CD14-positive monocyte (primary cell): ENCODE data around the gene TMEM182. TPM values are rescaled to one million over a fixed set of nuclear protein-coding genes. Genes with fewer than 3 reads are reported as not detected.

Source experiments
- DNase-seq, 3 donors: peaks; one replicate each; pipeline ENCODE4 v3.0.0-alpha.2; 2011 to 2022
- H2AFZ ChIP-seq: 2 replicates; pipeline ENCODE4 v1.6.0; 2012; ENCODE audit warnings: mild to moderate bottlenecking, low read depth, low read length, inconsistent platforms; ENCODE audit not compliant: insufficient read depth, poor library complexity, severe bottlenecking
- H3K27ac ChIP-seq, 2 donors: 1 replicate in 1 of 2; 2 replicates in 1 of 2; pipeline ENCODE4 v1.5.1; 2012 to 2013; ENCODE audit warnings: low read length in 2 of 2, control low read depth in 1 of 2, inconsistent platforms in 1 of 2, low read depth in 1 of 2, mild to moderate bottlenecking in 1 of 2
- H3K27me3 ChIP-seq, 2 donors: one replicate each; pipeline versions ENCODE4 v1.6.0 to v1.6.1; 2011 to 2013; ENCODE audit warnings: low read length in 2 of 2; ENCODE audit not compliant: control insufficient read depth in 2 of 2, insufficient read depth in 2 of 2
- H3K36me3 ChIP-seq, 2 donors: replicated peaks in 1 of 2; 1 replicate in 1 of 2; 2 replicates in 1 of 2; pipeline versions ENCODE4 v1.5.1 to v1.6.1; 2012 to 2013; ENCODE audit warnings: low read length in 2 of 2, control low read depth in 1 of 2, inconsistent platforms in 1 of 2, mild to moderate bottlenecking in 1 of 2; ENCODE audit not compliant: insufficient read depth in 2 of 2, control insufficient read depth in 1 of 2
- H3K4me1 ChIP-seq, 2 donors: 1 replicate in 1 of 2; 2 replicates in 1 of 2; pipeline versions ENCODE4 v1.5.1 to v1.6.1; 2012 to 2013; ENCODE audit warnings: low read length in 2 of 2, control low read depth in 1 of 2, inconsistent platforms in 1 of 2, mild to moderate bottlenecking in 1 of 2, moderate library complexity in 1 of 2; ENCODE audit not compliant: insufficient read depth in 2 of 2, control insufficient read depth in 1 of 2
- H3K4me2 ChIP-seq: replicated peaks from 2 replicates; pipeline ENCODE3; 2012; ENCODE audit warnings: low read length, moderate library complexity, mild to moderate bottlenecking; ENCODE audit not compliant: poor library complexity, severe bottlenecking; ENCODE audit errors: extremely low read depth
- H3K4me3 ChIP-seq, 3 experiments: fragments of 200-600 bp in 1 of 3; sonication (generic) in 1 of 3; replicated peaks in 1 of 3; 1 replicate in 2 of 3; 2 replicates in 1 of 3; pipeline ENCODE4 v1.5.1; 2011 to 2013; ENCODE audit warnings: low read length in 3 of 3, mild to moderate bottlenecking in 3 of 3, control low read depth in 2 of 3, low read depth in 2 of 3, inconsistent platforms in 1 of 3, moderate library complexity in 1 of 3
- H3K79me2 ChIP-seq: 2 replicates; pipeline ENCODE4 v1.6.0; 2012; ENCODE audit warnings: mild to moderate bottlenecking, control low read depth, inconsistent platforms, low read length, moderate library complexity; ENCODE audit not compliant: insufficient read depth
- H3K9ac ChIP-seq: 2 replicates; pipeline ENCODE4 v1.6.0; 2017; ENCODE audit warnings: low read length, mild to moderate bottlenecking; ENCODE audit not compliant: insufficient read depth, poor library complexity, severe bottlenecking
- H3K9me3 ChIP-seq, 2 donors: replicated peaks in 1 of 2; 1 replicate in 1 of 2; 2 replicates in 1 of 2; pipeline versions ENCODE4 v1.5.1 to v1.6.1; 2012 to 2013; ENCODE audit warnings: low read length in 2 of 2, control low read depth in 1 of 2; ENCODE audit not compliant: control insufficient read depth in 1 of 2, insufficient read depth in 1 of 2
- H4K20me1 ChIP-seq: 2 replicates; pipeline ENCODE4 v1.6.0; 2012; ENCODE audit warnings: mild to moderate bottlenecking, low read length, control low read depth, moderate library complexity; ENCODE audit not compliant: insufficient read depth
- H3K27ac Mint-ChIP-seq, 7 donors: one replicate each; pipeline ENCODE4 v1.8.0; 2020; ENCODE audit warnings: mild to moderate bottlenecking in 7 of 7, mixed read lengths in 7 of 7, moderate library complexity in 6 of 7, inconsistent platforms in 2 of 7
- H3K27me3 Mint-ChIP-seq, 3 donors: one replicate each; pipeline ENCODE4 v1.8.0; 2021 to 2022; ENCODE audit warnings: low read depth in 3 of 3, mild to moderate bottlenecking in 3 of 3, mixed read lengths in 3 of 3, moderate library complexity in 3 of 3, inconsistent platforms in 1 of 3
- H3K36me3 Mint-ChIP-seq, 2 donors: one replicate each; pipeline ENCODE4 v1.8.0; 2020; ENCODE audit warnings: mixed read lengths in 2 of 2, inconsistent platforms in 1 of 2, mild to moderate bottlenecking in 1 of 2
- H3K4me1 Mint-ChIP-seq: one replicate; pipeline ENCODE4 v1.8.0; 2020; ENCODE audit warnings: mild to moderate bottlenecking, mixed read lengths
- H3K4me3 Mint-ChIP-seq, 2 donors: one replicate each; pipeline ENCODE4 v1.8.0; 2020; ENCODE audit warnings: mild to moderate bottlenecking in 2 of 2, mixed read lengths in 2 of 2, moderate library complexity in 1 of 2
- H3K9me3 Mint-ChIP-seq, 7 donors: one replicate each; pipeline ENCODE4 v1.8.0; 2020 to 2022; ENCODE audit warnings: mixed read lengths in 7 of 7, mild to moderate bottlenecking in 6 of 7, moderate library complexity in 6 of 7, inconsistent platforms in 2 of 7
- WGBS: methylation state at CpG from one replicate; pipeline ENCODE4 v1.1.5; 2013; ENCODE audit warnings: missing lambda C conversion rate; ENCODE audit not compliant: insufficient coverage; 5-methylcytosine and 5-hydroxymethylcytosine counted together
- intact Hi-C, 2 donors: fragments of 100-400 bp; cut with micrococcal nuclease; formaldehyde crosslinking; loops; one replicate each; pipeline versions ENCODE4 v1.15.0 to v1.15.1; 2023
- polyA plus RNA-seq, 3 donors: library from polyadenylated mRNA; depleted of rRNA in 1 of 3; unstranded in 2 of 3; stranded (reverse) in 1 of 3; fragments of 300-500 nt in 2 of 3; fragments of >200 nt in 1 of 3; fragmentation: Illumina TruSeq in 2 of 3; gene quantifications; 1 replicate in 2 of 3; 2 replicates in 1 of 3; pipeline ENCODE4 v1.2.3, GENCODE V29; 2012 to 2021
- TF ChIP-seq, protein P1 (sequence below): fragments of 200-600 bp; IDR thresholded peaks from one replicate; pipeline ENCODE4 v1.8.0; 2022; ENCODE audit warnings: antibody characterized with exemption, mild to moderate bottlenecking

TMEM182 gene
- polyA plus RNA-seq, 3 donors = 0.24 to 0.69 (median 0.28) TPM

- intact Hi-C loops = no loop called here
- Histone ChIP-seq H3K36me3 (no peaks in the 10 kb centered on the region), H3K9ac (no peak overlapping the region), H3K4me1 (no peaks in the 10 kb centered on the region), H3K27me3 (no peaks in the 10 kb centered on the region), H3K79me2 (no peaks in the 10 kb centered on the region), H3K9me3 (no peaks in the 10 kb centered on the region), H3K4me3 (no peak overlapping the region), H3K27ac (no peak overlapping the region), H2AFZ (no peak overlapping the region), H4K20me1 (no peaks in the 10 kb centered on the region), H3K4me2 (no peak overlapping the region)
- H3K9me3 Mint-ChIP-seq = peaks cover 0 to 5% (median 0%) of the 10 kb centered on the region in 7 donors
- 100% methylated on average over 3 of the region's 3 CpGs for WGBS
- no peaks in the 10 kb centered on the region for H3K27me3 Mint-ChIP-seq
- no peak overlapping the region for H3K27ac Mint-ChIP-seq
- no peak overlapping the region for H3K4me3 Mint-ChIP-seq
- H3K4me1 Mint-ChIP-seq = no peaks in the 10 kb centered on the region
- no peak for DNase-seq
- TF ChIP-seq, protein P1, sequence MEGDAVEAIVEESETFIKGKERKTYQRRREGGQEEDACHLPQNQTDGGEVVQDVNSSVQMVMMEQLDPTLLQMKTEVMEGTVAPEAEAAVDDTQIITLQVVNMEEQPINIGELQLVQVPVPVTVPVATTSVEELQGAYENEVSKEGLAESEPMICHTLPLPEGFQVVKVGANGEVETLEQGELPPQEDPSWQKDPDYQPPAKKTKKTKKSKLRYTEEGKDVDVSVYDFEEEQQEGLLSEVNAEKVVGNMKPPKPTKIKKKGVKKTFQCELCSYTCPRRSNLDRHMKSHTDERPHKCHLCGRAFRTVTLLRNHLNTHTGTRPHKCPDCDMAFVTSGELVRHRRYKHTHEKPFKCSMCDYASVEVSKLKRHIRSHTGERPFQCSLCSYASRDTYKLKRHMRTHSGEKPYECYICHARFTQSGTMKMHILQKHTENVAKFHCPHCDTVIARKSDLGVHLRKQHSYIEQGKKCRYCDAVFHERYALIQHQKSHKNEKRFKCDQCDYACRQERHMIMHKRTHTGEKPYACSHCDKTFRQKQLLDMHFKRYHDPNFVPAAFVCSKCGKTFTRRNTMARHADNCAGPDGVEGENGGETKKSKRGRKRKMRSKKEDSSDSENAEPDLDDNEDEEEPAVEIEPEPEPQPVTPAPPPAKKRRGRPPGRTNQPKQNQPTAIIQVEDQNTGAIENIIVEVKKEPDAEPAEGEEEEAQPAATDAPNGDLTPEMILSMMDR = no peak
- peaks cover 0 to 2% of the 10 kb centered on the region in 2 donors for H3K36me3 Mint-ChIP-seq
Observed at GRCh38 chr2:102768253-102768652, 6.4 kb downstream of the TMEM182 start.

GRCh38 chr2:102768892-102769291, 7.1 kb downstream of the TMEM182 start:
- Histone ChIP-seq H2AFZ (no peak overlapping the region), H3K27me3 (no peaks in the 10 kb centered on the region), H3K9ac (no peak overlapping the region), H3K79me2 (no peaks in the 10 kb centered on the region), H3K9me3 (no peaks in the 10 kb centered on the region), H3K4me2 (no peak overlapping the region), H3K4me1 (no peaks in the 10 kb centered on the region), H3K27ac (no peak overlapping the region), H4K20me1 (no peaks in the 10 kb centered on the region), H3K4me3 (no peak overlapping the region), H3K36me3 (no peaks in the 10 kb centered on the region)
- H3K4me3 Mint-ChIP-seq = no peak overlapping the region
- H3K36me3 Mint-ChIP-seq = peaks cover 0 to 2% of the 10 kb centered on the region in 2 donors
- no peak for DNase-seq
- TF ChIP-seq, protein P1 = no peak
- H3K27me3 Mint-ChIP-seq = no peaks in the 10 kb centered on the region
- peaks cover 0 to 5% (median 0%) of the 10 kb centered on the region in 7 donors for H3K9me3 Mint-ChIP-seq
- intact Hi-C loops = no loop called here
- H3K27ac Mint-ChIP-seq = no peak overlapping the region
- H3K4me1 Mint-ChIP-seq = no peaks in the 10 kb centered on the region
